HuH-7 (cell line): ENCODE measurements around the gene PUM2.

Experiments used
- DNase-seq: peaks from one replicate; pipeline ENCODE4 v3.0.0; 2011; ENCODE audit warnings: low spot score

PUM2 gene

GRCh38 chr2:20216130-20217025, 134.3 kb downstream of the PUM2 start:
- no peak for DNase-seq

- peak; percentile 76 for DNase-seq
Measured at GRCh38 chr2:20215183-20216040, 135.2 kb downstream of the PUM2 start.

GRCh38 chr2:20214566-20215182, 136.0 kb downstream of the PUM2 start:
- DNase-seq: no peak

GRCh38 chr2:20213651-20214565, 136.7 kb downstream of the PUM2 start:
- peak; percentile 91 for DNase-seq

- DNase-seq: no peak
Measured at GRCh38 chr2:20212871-20213503, 137.7 kb downstream of the PUM2 start.

- no peak for DNase-seq
Measured at GRCh38 chr2:20212459-20212870, 138.2 kb downstream of the PUM2 start.

GRCh38 chr2:20211860-20212458, 138.7 kb downstream of the PUM2 start:
- DNase-seq: no peak

GRCh38 chr2:20211420-20211819, 139.2 kb downstream of the PUM2 start:
- DNase-seq: no peak

GRCh38 chr2:20210462-20210861, 140.2 kb downstream of the PUM2 start:
- no peak for DNase-seq

- no peak for DNase-seq
Measured at GRCh38 chr2:20209373-20210109, 141.1 kb downstream of the PUM2 start.

GRCh38 chr2:20208476-20208859, 142.2 kb downstream of the PUM2 start:
- DNase-seq: peak; percentile 41

GRCh38 chr2:20207051-20207450, 143.6 kb downstream of the PUM2 start:
- no peak for DNase-seq

GRCh38 chr2:20205915-20206524, 144.6 kb downstream of the PUM2 start:
- no peak for DNase-seq

GRCh38 chr2:20205069-20205468, 145.6 kb downstream of the PUM2 start:
- no peak for DNase-seq

- no peak for DNase-seq
Measured at GRCh38 chr2:20203521-20204225, 147.0 kb downstream of the PUM2 start.

GRCh38 chr2:20203072-20203471, 147.6 kb downstream of the PUM2 start:
- DNase-seq: no peak

- no peak for DNase-seq
Measured at GRCh38 chr2:20201671-20202070, 149.0 kb downstream of the PUM2 start.

GRCh38 chr2:20200697-20201555, 149.7 kb downstream of the PUM2 start:
- no peak for DNase-seq
